WTC11 (cell line): ENCODE measurements around the gene THYN1. TPM values are rescaled to one million over a fixed set of nuclear protein-coding genes. Genes with fewer than 3 reads are reported as not detected.

Source experiments
- ATAC-seq: fragments of 200-7000 bp; cut with Tn5 transposase; 2 replicates; pipeline ENCODE4 v1.10.0; 2021; ENCODE audit warnings: mild to moderate bottlenecking, moderate library complexity
- CTCF ChIA-PET: fragments of 300-600 bp; sonication (Branson Sonifier 250); formaldehyde crosslinking; loops from one replicate; lab custom pipeline; 2021; ENCODE audit warnings: antibody characterized with exemption; lab: Charles Lee
- POLR2A ChIA-PET: fragments of 350-600 bp; sonication (Branson Sonifier 250); formaldehyde crosslinking; loops from one replicate; lab custom pipeline; 2021; ENCODE audit warnings: antibody characterized with exemption; lab: Charles Lee
- DNase-seq: peaks from one replicate; pipeline ENCODE4 v3.0.0; 2021; ENCODE audit warnings: low spot score
- H3K27ac Mint-ChIP-seq: 2 replicates; pipeline ENCODE4 v1.8.0; 2021; ENCODE audit warnings: mixed read lengths
- H3K27me3 Mint-ChIP-seq: 2 replicates; pipeline ENCODE4 v1.8.0; 2021; ENCODE audit warnings: low read depth, mild to moderate bottlenecking, moderate library complexity, mixed read lengths
- H3K36me3 Mint-ChIP-seq: 2 replicates; pipeline ENCODE4 v1.8.0; 2021; ENCODE audit warnings: mixed read lengths
- H3K4me1 Mint-ChIP-seq: 2 replicates; pipeline ENCODE4 v1.8.0; 2022; ENCODE audit warnings: mixed read lengths
- H3K4me3 Mint-ChIP-seq: 2 replicates; pipeline ENCODE4 v1.8.0; 2021; ENCODE audit warnings: mild to moderate bottlenecking, moderate library complexity, mixed read lengths
- H3K9me3 Mint-ChIP-seq: 2 replicates; pipeline ENCODE4 v1.8.0; 2021; ENCODE audit warnings: mixed read lengths
- CBFB ChIP-seq: sonication (generic); formaldehyde crosslinking; IDR thresholded peaks from 2 replicates; pipeline ENCODE4 v1.8.1; 2022; ENCODE audit warnings: mild to moderate bottlenecking, low read depth, missing genetic modification reagents
- ESRRA ChIP-seq: sonication (generic); formaldehyde crosslinking; IDR thresholded peaks from 2 replicates; pipeline ENCODE4 v1.8.1; 2022; ENCODE audit warnings: mild to moderate bottlenecking, missing genetic modification reagents, borderline replicate concordance
- FOXJ3 ChIP-seq: sonication (generic); formaldehyde crosslinking; IDR thresholded peaks from 2 replicates; pipeline ENCODE4 v1.9.0; 2021; ENCODE audit warnings: missing genetic modification reagents, mild to moderate bottlenecking, borderline replicate concordance
- NR1H2 ChIP-seq: sonication (generic); formaldehyde crosslinking; IDR thresholded peaks from 2 replicates; pipeline ENCODE4 v1.9.0; 2021; ENCODE audit warnings: mild to moderate bottlenecking, moderate library complexity, missing genetic modification reagents
- SOX15 ChIP-seq: fragments of 250-450 bp; sonication (Bioruptor Pico); IDR thresholded peaks from 2 replicates; pipeline ENCODE4 v1.9.0; 2021; ENCODE audit warnings: mild to moderate bottlenecking
- TCF7 ChIP-seq: sonication (generic); formaldehyde crosslinking; IDR thresholded peaks from 2 replicates; pipeline ENCODE4 v1.8.0; 2022; ENCODE audit warnings: mild to moderate bottlenecking, low read depth, missing genetic modification reagents, moderate library complexity
- TEAD4 ChIP-seq: sonication (generic); formaldehyde crosslinking; IDR thresholded peaks from 2 replicates; pipeline ENCODE4 v1.8.0; 2022; ENCODE audit warnings: mild to moderate bottlenecking, missing genetic modification reagents
- ZNF416 ChIP-seq: fragments of 250-450 bp; sonication (Bioruptor Pico); IDR thresholded peaks from 2 replicates; pipeline ENCODE4 v1.9.0; 2021; ENCODE audit warnings: mild to moderate bottlenecking, inconsistent platforms
- total RNA-seq: library from RNA; stranded (reverse); gene quantifications from 3 replicates; pipeline ENCODE4 v1.2.3, GENCODE V29; 2021
- TF ChIP-seq, protein P1 (sequence below): sonication (generic); formaldehyde crosslinking; IDR thresholded peaks from 2 replicates; pipeline ENCODE4 v1.8.1; 2023; ENCODE audit warnings: mild to moderate bottlenecking, missing genetic modification reagents, borderline replicate concordance
- TF ChIP-seq, protein P2 (sequence below): fragments of 250-450 bp; sonication (Bioruptor Pico); IDR thresholded peaks from 2 replicates; pipeline ENCODE4 v1.9.0; 2021; ENCODE audit warnings: mild to moderate bottlenecking
- TF ChIP-seq, protein P3 (sequence below): sonication (generic); formaldehyde crosslinking; conservative IDR thresholded peaks from 2 replicates; pipeline ENCODE4 v1.8.1; 2022; ENCODE audit warnings: mild to moderate bottlenecking, missing genetic modification reagents
- TF ChIP-seq, protein P4 (sequence below): sonication (generic); formaldehyde crosslinking; IDR thresholded peaks from 2 replicates; pipeline ENCODE4 v1.8.0; 2023; ENCODE audit warnings: missing genetic modification reagents
- TF ChIP-seq, protein P5 (sequence below): fragments of 250-450 bp; sonication (Bioruptor Pico); IDR thresholded peaks from 2 replicates; pipeline ENCODE4 v1.8.0; 2021; ENCODE audit warnings: mild to moderate bottlenecking
- TF ChIP-seq, protein P6 (sequence below): sonication (generic); formaldehyde crosslinking; IDR thresholded peaks from 2 replicates; pipeline ENCODE4 v1.8.1; 2023; ENCODE audit warnings: mild to moderate bottlenecking, missing genetic modification reagents
- TF ChIP-seq, protein P7 (sequence below): fragments of 250-450 bp; sonication (Bioruptor Pico); IDR thresholded peaks from 2 replicates; pipeline ENCODE4 v1.9.0; 2021; ENCODE audit warnings: moderate library complexity, mild to moderate bottlenecking, inconsistent platforms, borderline replicate concordance
- TF ChIP-seq, protein P8 (sequence below): sonication (generic); formaldehyde crosslinking; IDR thresholded peaks from 2 replicates; pipeline ENCODE4 v1.8.0; 2023; ENCODE audit warnings: mild to moderate bottlenecking, missing genetic modification reagents

The THYN1 gene
- total RNA-seq, 1 experiment from 2014 or later, result 80.2 TPM

DNA sequence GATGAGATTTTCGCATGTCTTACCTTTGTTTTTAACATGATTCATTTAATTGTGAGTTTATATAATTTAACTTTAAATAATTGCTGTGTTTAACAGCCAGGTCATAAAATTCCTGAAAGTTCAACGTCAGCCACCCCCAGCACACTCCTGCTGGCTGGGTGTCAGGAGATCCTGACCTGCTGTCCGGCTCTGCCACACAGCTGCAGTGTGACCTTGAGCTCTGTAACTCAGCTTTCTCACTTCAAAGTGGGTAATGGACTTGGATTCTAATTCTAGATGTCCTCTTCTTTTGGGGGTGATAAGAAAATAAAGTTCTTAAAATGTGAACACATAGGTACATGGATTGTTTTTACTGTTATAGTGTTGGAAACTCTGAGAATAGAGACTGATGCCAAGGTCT, 17.8 kb downstream of the THYN1 start:
- Mint-ChIP-seq H3K4me1 (no peaks in the 10 kb centered on the region), H3K9me3 (no peaks in the 10 kb centered on the region), H3K27ac (no peak overlapping the region), H3K4me3 (no peak overlapping the region), H3K27me3 (no peaks in the 10 kb centered on the region), H3K36me3 (peaks cover 14% of the 10 kb centered on the region)
- ATAC-seq, result no peak
- DNase-seq, result no peak
- POLR2A ChIA-PET, result no interaction called here
- CTCF ChIA-PET, result interaction anchor here (0.8 kb wide), 1 partner anchor 11 kb away, joined by 4 read pairs; the partner anchor contains the start of gene VPS26B
- TF ChIP-seq TCF7 (no peak), ESRRA (CRISPR knock-in tag) (no peak), NR1H2 (CRISPR knock-in tag) (no peak), SOX15 (CRISPR knock-in tag) (no peak), FOXJ3 (no peak), TEAD4 (CRISPR knock-in tag) (no peak), CBFB (CRISPR knock-in tag) (no peak), ZNF416 (CRISPR knock-in tag) (no peak)
- TF ChIP-seq, protein P1, sequence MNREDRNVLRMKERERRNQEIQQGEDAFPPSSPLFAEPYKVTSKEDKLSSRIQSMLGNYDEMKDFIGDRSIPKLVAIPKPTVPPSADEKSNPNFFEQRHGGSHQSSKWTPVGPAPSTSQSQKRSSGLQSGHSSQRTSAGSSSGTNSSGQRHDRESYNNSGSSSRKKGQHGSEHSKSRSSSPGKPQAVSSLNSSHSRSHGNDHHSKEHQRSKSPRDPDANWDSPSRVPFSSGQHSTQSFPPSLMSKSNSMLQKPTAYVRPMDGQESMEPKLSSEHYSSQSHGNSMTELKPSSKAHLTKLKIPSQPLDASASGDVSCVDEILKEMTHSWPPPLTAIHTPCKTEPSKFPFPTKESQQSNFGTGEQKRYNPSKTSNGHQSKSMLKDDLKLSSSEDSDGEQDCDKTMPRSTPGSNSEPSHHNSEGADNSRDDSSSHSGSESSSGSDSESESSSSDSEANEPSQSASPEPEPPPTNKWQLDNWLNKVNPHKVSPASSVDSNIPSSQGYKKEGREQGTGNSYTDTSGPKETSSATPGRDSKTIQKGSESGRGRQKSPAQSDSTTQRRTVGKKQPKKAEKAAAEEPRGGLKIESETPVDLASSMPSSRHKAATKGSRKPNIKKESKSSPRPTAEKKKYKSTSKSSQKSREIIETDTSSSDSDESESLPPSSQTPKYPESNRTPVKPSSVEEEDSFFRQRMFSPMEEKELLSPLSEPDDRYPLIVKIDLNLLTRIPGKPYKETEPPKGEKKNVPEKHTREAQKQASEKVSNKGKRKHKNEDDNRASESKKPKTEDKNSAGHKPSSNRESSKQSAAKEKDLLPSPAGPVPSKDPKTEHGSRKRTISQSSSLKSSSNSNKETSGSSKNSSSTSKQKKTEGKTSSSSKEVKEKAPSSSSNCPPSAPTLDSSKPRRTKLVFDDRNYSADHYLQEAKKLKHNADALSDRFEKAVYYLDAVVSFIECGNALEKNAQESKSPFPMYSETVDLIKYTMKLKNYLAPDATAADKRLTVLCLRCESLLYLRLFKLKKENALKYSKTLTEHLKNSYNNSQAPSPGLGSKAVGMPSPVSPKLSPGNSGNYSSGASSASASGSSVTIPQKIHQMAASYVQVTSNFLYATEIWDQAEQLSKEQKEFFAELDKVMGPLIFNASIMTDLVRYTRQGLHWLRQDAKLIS (CRISPR knock-in tag), result no peak
- TF ChIP-seq, protein P2, sequence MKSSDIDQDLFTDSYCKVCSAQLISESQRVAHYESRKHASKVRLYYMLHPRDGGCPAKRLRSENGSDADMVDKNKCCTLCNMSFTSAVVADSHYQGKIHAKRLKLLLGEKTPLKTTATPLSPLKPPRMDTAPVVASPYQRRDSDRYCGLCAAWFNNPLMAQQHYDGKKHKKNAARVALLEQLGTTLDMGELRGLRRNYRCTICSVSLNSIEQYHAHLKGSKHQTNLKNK (CRISPR knock-in tag), result no peak
- TF ChIP-seq, protein P3, sequence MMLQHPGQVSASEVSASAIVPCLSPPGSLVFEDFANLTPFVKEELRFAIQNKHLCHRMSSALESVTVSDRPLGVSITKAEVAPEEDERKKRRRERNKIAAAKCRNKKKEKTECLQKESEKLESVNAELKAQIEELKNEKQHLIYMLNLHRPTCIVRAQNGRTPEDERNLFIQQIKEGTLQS (CRISPR knock-in tag), result no peak
- TF ChIP-seq, protein P4, sequence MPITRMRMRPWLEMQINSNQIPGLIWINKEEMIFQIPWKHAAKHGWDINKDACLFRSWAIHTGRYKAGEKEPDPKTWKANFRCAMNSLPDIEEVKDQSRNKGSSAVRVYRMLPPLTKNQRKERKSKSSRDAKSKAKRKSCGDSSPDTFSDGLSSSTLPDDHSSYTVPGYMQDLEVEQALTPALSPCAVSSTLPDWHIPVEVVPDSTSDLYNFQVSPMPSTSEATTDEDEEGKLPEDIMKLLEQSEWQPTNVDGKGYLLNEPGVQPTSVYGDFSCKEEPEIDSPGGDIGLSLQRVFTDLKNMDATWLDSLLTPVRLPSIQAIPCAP (CRISPR knock-in tag), result no peak
- TF ChIP-seq, protein P5, sequence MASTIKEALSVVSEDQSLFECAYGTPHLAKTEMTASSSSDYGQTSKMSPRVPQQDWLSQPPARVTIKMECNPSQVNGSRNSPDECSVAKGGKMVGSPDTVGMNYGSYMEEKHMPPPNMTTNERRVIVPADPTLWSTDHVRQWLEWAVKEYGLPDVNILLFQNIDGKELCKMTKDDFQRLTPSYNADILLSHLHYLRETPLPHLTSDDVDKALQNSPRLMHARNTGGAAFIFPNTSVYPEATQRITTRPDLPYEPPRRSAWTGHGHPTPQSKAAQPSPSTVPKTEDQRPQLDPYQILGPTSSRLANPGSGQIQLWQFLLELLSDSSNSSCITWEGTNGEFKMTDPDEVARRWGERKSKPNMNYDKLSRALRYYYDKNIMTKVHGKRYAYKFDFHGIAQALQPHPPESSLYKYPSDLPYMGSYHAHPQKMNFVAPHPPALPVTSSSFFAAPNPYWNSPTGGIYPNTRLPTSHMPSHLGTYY (CRISPR knock-in tag), result no peak
- TF ChIP-seq, protein P6, sequence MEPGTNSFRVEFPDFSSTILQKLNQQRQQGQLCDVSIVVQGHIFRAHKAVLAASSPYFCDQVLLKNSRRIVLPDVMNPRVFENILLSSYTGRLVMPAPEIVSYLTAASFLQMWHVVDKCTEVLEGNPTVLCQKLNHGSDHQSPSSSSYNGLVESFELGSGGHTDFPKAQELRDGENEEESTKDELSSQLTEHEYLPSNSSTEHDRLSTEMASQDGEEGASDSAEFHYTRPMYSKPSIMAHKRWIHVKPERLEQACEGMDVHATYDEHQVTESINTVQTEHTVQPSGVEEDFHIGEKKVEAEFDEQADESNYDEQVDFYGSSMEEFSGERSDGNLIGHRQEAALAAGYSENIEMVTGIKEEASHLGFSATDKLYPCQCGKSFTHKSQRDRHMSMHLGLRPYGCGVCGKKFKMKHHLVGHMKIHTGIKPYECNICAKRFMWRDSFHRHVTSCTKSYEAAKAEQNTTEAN (CRISPR knock-in tag), result no peak
- TF ChIP-seq, protein P7, sequence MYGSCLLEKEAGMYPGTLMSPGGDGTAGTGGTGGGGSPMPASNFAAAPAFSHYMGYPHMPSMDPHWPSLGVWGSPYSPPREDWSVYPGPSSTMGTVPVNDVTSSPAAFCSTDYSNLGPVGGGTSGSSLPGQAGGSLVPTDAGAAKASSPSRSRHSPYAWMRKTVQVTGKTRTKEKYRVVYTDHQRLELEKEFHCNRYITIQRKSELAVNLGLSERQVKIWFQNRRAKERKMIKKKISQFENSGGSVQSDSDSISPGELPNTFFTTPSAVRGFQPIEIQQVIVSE (CRISPR knock-in tag), result no peak
- TF ChIP-seq, protein P8, sequence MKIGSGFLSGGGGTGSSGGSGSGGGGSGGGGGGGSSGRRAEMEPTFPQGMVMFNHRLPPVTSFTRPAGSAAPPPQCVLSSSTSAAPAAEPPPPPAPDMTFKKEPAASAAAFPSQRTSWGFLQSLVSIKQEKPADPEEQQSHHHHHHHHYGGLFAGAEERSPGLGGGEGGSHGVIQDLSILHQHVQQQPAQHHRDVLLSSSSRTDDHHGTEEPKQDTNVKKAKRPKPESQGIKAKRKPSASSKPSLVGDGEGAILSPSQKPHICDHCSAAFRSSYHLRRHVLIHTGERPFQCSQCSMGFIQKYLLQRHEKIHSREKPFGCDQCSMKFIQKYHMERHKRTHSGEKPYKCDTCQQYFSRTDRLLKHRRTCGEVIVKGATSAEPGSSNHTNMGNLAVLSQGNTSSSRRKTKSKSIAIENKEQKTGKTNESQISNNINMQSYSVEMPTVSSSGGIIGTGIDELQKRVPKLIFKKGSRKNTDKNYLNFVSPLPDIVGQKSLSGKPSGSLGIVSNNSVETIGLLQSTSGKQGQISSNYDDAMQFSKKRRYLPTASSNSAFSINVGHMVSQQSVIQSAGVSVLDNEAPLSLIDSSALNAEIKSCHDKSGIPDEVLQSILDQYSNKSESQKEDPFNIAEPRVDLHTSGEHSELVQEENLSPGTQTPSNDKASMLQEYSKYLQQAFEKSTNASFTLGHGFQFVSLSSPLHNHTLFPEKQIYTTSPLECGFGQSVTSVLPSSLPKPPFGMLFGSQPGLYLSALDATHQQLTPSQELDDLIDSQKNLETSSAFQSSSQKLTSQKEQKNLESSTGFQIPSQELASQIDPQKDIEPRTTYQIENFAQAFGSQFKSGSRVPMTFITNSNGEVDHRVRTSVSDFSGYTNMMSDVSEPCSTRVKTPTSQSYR (CRISPR knock-in tag), result no peak
